Liver (tissue), 9 donors: ENCODE results near the gene LDHD. TPM values are rescaled to one million over a fixed set of nuclear protein-coding genes. Genes with fewer than 3 reads are reported as not detected.

Experiments used
- DNase-seq: peaks from one replicate; pipeline ENCODE4 v3.0.0-alpha.2; 2017; ENCODE audit warnings: low spot score
- H3K27ac ChIP-seq, 2 donors: one replicate each; pipeline ENCODE4 v1.7.0; 2013; ENCODE audit warnings: inconsistent platforms in 2 of 2, low read length in 2 of 2, control low read depth in 1 of 2, low read depth in 1 of 2, mild to moderate bottlenecking in 1 of 2
- H3K27me3 ChIP-seq, 4 donors: one replicate each; pipeline versions ENCODE4 v1.6.1 to v1.7.0; 2013; ENCODE audit warnings: low read length in 3 of 4, inconsistent platforms in 1 of 4, mild to moderate bottlenecking in 1 of 4, moderate library complexity in 1 of 4; ENCODE audit not compliant: control insufficient read depth in 4 of 4, insufficient read depth in 4 of 4
- H3K36me3 ChIP-seq, 4 donors: one replicate each; pipeline versions ENCODE4 v1.6.1 to v1.7.0; 2013; ENCODE audit warnings: low read length in 3 of 4, mild to moderate bottlenecking in 3 of 4, low read depth in 1 of 4, moderate library complexity in 1 of 4; ENCODE audit not compliant: control insufficient read depth in 4 of 4, insufficient read depth in 3 of 4
- H3K4me1 ChIP-seq, 4 donors: one replicate each; pipeline versions ENCODE4 v1.6.1 to v1.7.0; 2013; ENCODE audit warnings: low read length in 3 of 4, mild to moderate bottlenecking in 3 of 4, moderate library complexity in 1 of 4; ENCODE audit not compliant: control insufficient read depth in 4 of 4, insufficient read depth in 4 of 4
- H3K4me3 ChIP-seq, 3 donors: one replicate each; pipeline versions ENCODE4 v1.6.1 to v1.7.0; 2013; ENCODE audit warnings: low read length in 3 of 3, control low read depth in 1 of 3, low read depth in 1 of 3, mild to moderate bottlenecking in 1 of 3
- H3K9ac ChIP-seq, 2 donors: one replicate each; pipeline ENCODE4 v1.7.0; 2013; ENCODE audit warnings: low read length in 2 of 2, mild to moderate bottlenecking in 2 of 2, moderate library complexity in 2 of 2, control low read depth in 1 of 2, low read depth in 1 of 2
- H3K9me3 ChIP-seq, 4 donors: one replicate each; pipeline versions ENCODE4 v1.6.1 to v1.7.0; 2013; ENCODE audit warnings: low read length in 3 of 4; ENCODE audit not compliant: control insufficient read depth in 4 of 4
- EGR1 ChIP-seq, 2 donors: IDR thresholded peaks; 2 replicates each; pipeline ENCODE4 v1.6.1; 2016 to 2018; ENCODE audit warnings: antibody characterized with exemption in 2 of 2, low read depth in 2 of 2
- FOXA1 ChIP-seq: IDR thresholded peaks from 2 replicates; pipeline ENCODE4 v1.6.1; 2016; ENCODE audit warnings: antibody characterized with exemption
- FOXA2 ChIP-seq: IDR thresholded peaks from 2 replicates; pipeline ENCODE4 v1.6.1; 2016; ENCODE audit warnings: antibody characterized with exemption
- GABPA ChIP-seq, 2 donors: IDR thresholded peaks in 1 of 2; conservative IDR thresholded peaks in 1 of 2; 2 replicates each; pipeline ENCODE4 v1.6.1; 2016; ENCODE audit warnings: antibody characterized with exemption in 2 of 2, mild to moderate bottlenecking in 1 of 2, moderate library complexity in 1 of 2
- HNF4A ChIP-seq, 2 donors: conservative IDR thresholded peaks; 2 replicates each; pipeline ENCODE4 v1.6.1; 2016; ENCODE audit warnings: antibody characterized with exemption in 2 of 2, mild to moderate bottlenecking in 2 of 2
- HNF4G ChIP-seq: IDR thresholded peaks from 2 replicates; pipeline ENCODE4 v1.6.1; 2016; ENCODE audit warnings: antibody characterized with exemption
- JUND ChIP-seq, 2 donors: IDR thresholded peaks; 2 replicates each; pipeline ENCODE4 v1.6.1; 2016; ENCODE audit warnings: antibody characterized with exemption in 2 of 2
- RAD21 ChIP-seq, 2 donors: IDR thresholded peaks; 2 replicates each; pipeline ENCODE4 v1.6.1; 2016; ENCODE audit warnings: antibody characterized with exemption in 2 of 2, mild to moderate bottlenecking in 2 of 2
- RXRA ChIP-seq, 2 donors: IDR thresholded peaks; 2 replicates each; pipeline ENCODE4 v1.6.1; 2017 to 2018; ENCODE audit warnings: antibody characterized with exemption in 2 of 2, mild to moderate bottlenecking in 1 of 2
- SP1 ChIP-seq: IDR thresholded peaks from 2 replicates; pipeline ENCODE4 v1.6.1; 2018; ENCODE audit warnings: antibody characterized with exemption, mild to moderate bottlenecking
- TAF1 ChIP-seq: conservative IDR thresholded peaks from 2 replicates; pipeline ENCODE4 v1.6.1; 2016; ENCODE audit warnings: antibody characterized with exemption, mild to moderate bottlenecking
- YY1 ChIP-seq: IDR thresholded peaks from 2 replicates; pipeline ENCODE4 v1.6.1; 2016; ENCODE audit warnings: antibody characterized with exemption, mild to moderate bottlenecking
- WGBS: extraction: QIAGEN DNeasy Blood & Tissue Kit; methylation state at CpG from one replicate; pipeline ENCODE4 v1.1.7; 2013; 5-methylcytosine and 5-hydroxymethylcytosine counted together
- polyA plus RNA-seq, 2 donors: library from polyadenylated mRNA; stranded (reverse) in 1 of 2; unstranded in 1 of 2; fragments of 200-250 nt in 1 of 2; fragments of >200 nt in 1 of 2; fragmentation: Nextera tagmentation in 1 of 2; extraction: Ambion mirVana in 1 of 2; gene quantifications; one replicate each; pipeline versions ENCODE4 v1.2.1 to v1.2.3, GENCODE V29; 2013 to 2015
- total RNA-seq, 2 donors: library from RNA; depleted of rRNA; stranded (reverse); fragments of >200 nt; gene quantifications; one replicate each; pipeline ENCODE4 v1.2.3, GENCODE V29; 2014
- TF ChIP-seq, protein P1 (sequence below): IDR thresholded peaks from 2 replicates; pipeline ENCODE4 v1.6.1; 2016; ENCODE audit warnings: antibody characterized with exemption
- TF ChIP-seq, protein P2 (sequence below): fragments of 150-350 bp; IDR thresholded peaks from 2 replicates; pipeline ENCODE4 v1.5.1; 2017; ENCODE audit warnings: improper control_type of control experiment, low read depth, low read length; ENCODE audit not compliant: missing input control
- TF ChIP-seq, protein P3 (sequence below): IDR thresholded peaks from 2 replicates; pipeline ENCODE4 v1.6.1; 2016; ENCODE audit warnings: antibody characterized with exemption, mild to moderate bottlenecking
- TF ChIP-seq, protein P4 (sequence below): IDR thresholded peaks from 2 replicates; pipeline ENCODE4 v1.6.1; 2016; ENCODE audit warnings: antibody characterized with exemption
- TF ChIP-seq, protein P5 (sequence below): IDR thresholded peaks from 2 replicates; pipeline ENCODE4 v1.6.1; 2016; ENCODE audit warnings: antibody characterized with exemption
- donor health status: healthy.
- donor health status: healthy.
- donor health status: healthy.
- donor health status: healthy.
- donor health status: healthy.

Gene LDHD
- total and polyA plus RNA-seq, 4 donors = 27.7 to 84.1 (median 76.3) TPM

DNA sequence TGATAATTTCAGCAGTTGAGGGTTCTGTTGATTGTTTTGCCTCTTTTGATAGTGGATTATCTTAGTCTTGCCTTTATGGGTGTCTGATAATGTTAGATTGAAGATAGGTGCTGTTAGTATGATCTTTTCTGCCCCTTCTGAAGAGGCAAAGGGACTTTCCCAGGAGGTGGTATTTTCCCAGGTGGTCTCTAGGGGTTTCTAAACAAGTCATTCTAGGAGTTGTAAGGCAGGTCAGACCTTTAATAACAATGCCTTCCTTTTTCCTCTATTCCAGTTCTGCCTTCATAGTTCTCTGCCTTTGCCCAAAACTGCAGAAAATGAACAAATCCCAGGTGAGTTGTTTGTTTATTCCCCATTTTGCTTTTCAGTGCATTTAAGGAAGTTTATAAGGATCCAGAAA lies 36.1 kb upstream of the LDHD start:
- no peak overlapping the region for H3K4me3 ChIP-seq
- TF ChIP-seq HNF4G = no peak
- TF ChIP-seq RAD21 (IDR thresholded peaks at IDR 0.05) = no peak
- TF ChIP-seq, protein P1, sequence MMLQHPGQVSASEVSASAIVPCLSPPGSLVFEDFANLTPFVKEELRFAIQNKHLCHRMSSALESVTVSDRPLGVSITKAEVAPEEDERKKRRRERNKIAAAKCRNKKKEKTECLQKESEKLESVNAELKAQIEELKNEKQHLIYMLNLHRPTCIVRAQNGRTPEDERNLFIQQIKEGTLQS = no peak
- TF ChIP-seq, protein P2, sequence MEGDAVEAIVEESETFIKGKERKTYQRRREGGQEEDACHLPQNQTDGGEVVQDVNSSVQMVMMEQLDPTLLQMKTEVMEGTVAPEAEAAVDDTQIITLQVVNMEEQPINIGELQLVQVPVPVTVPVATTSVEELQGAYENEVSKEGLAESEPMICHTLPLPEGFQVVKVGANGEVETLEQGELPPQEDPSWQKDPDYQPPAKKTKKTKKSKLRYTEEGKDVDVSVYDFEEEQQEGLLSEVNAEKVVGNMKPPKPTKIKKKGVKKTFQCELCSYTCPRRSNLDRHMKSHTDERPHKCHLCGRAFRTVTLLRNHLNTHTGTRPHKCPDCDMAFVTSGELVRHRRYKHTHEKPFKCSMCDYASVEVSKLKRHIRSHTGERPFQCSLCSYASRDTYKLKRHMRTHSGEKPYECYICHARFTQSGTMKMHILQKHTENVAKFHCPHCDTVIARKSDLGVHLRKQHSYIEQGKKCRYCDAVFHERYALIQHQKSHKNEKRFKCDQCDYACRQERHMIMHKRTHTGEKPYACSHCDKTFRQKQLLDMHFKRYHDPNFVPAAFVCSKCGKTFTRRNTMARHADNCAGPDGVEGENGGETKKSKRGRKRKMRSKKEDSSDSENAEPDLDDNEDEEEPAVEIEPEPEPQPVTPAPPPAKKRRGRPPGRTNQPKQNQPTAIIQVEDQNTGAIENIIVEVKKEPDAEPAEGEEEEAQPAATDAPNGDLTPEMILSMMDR = no peak
- TF ChIP-seq, protein P3, sequence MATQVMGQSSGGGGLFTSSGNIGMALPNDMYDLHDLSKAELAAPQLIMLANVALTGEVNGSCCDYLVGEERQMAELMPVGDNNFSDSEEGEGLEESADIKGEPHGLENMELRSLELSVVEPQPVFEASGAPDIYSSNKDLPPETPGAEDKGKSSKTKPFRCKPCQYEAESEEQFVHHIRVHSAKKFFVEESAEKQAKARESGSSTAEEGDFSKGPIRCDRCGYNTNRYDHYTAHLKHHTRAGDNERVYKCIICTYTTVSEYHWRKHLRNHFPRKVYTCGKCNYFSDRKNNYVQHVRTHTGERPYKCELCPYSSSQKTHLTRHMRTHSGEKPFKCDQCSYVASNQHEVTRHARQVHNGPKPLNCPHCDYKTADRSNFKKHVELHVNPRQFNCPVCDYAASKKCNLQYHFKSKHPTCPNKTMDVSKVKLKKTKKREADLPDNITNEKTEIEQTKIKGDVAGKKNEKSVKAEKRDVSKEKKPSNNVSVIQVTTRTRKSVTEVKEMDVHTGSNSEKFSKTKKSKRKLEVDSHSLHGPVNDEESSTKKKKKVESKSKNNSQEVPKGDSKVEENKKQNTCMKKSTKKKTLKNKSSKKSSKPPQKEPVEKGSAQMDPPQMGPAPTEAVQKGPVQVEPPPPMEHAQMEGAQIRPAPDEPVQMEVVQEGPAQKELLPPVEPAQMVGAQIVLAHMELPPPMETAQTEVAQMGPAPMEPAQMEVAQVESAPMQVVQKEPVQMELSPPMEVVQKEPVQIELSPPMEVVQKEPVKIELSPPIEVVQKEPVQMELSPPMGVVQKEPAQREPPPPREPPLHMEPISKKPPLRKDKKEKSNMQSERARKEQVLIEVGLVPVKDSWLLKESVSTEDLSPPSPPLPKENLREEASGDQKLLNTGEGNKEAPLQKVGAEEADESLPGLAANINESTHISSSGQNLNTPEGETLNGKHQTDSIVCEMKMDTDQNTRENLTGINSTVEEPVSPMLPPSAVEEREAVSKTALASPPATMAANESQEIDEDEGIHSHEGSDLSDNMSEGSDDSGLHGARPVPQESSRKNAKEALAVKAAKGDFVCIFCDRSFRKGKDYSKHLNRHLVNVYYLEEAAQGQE = no peak
- no peak for TF ChIP-seq RXRA (IDR thresholded peaks at IDR 0.05)
- no peak for TF ChIP-seq EGR1 (IDR thresholded peaks at IDR 0.05; ENCODE audit: low read depth in 2 of 2)
- no peak for TF ChIP-seq HNF4A (conservative IDR thresholded peaks at IDR 0.05)
- TF ChIP-seq SP1 = no peak
- TF ChIP-seq, protein P4, sequence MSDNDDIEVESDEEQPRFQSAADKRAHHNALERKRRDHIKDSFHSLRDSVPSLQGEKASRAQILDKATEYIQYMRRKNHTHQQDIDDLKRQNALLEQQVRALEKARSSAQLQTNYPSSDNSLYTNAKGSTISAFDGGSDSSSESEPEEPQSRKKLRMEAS = no peak
- no peak for TF ChIP-seq YY1
- no peak for TF ChIP-seq JUND (IDR thresholded peaks at IDR 0.05)
- no peak for TF ChIP-seq FOXA1
- TF ChIP-seq TAF1 = no peak
- TF ChIP-seq FOXA2 = no peak
- TF ChIP-seq GABPA (IDR thresholded peaks at IDR 0.05 in 1 of 2, conservative IDR thresholded peaks at IDR 0.05 in 1 of 2) = no peak
- TF ChIP-seq, protein P5, sequence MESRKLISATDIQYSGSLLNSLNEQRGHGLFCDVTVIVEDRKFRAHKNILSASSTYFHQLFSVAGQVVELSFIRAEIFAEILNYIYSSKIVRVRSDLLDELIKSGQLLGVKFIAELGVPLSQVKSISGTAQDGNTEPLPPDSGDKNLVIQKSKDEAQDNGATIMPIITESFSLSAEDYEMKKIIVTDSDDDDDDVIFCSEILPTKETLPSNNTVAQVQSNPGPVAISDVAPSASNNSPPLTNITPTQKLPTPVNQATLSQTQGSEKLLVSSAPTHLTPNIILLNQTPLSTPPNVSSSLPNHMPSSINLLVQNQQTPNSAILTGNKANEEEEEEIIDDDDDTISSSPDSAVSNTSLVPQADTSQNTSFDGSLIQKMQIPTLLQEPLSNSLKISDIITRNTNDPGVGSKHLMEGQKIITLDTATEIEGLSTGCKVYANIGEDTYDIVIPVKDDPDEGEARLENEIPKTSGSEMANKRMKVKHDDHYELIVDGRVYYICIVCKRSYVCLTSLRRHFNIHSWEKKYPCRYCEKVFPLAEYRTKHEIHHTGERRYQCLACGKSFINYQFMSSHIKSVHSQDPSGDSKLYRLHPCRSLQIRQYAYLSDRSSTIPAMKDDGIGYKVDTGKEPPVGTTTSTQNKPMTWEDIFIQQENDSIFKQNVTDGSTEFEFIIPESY = no peak
- no peak overlapping the region for H3K27ac ChIP-seq
- H3K27me3 ChIP-seq = no peaks in the 10 kb centered on the region
- H3K9ac ChIP-seq = no peak overlapping the region
- peaks cover 0 to 7% (median 2%) of the 10 kb centered on the region in 4 donors for H3K4me1 ChIP-seq
- H3K36me3 ChIP-seq = peaks cover 2 to 30% (median 24%) of the 10 kb centered on the region in 4 donors
- H3K9me3 ChIP-seq = no peaks in the 10 kb centered on the region
- no peak for DNase-seq

DNA sequence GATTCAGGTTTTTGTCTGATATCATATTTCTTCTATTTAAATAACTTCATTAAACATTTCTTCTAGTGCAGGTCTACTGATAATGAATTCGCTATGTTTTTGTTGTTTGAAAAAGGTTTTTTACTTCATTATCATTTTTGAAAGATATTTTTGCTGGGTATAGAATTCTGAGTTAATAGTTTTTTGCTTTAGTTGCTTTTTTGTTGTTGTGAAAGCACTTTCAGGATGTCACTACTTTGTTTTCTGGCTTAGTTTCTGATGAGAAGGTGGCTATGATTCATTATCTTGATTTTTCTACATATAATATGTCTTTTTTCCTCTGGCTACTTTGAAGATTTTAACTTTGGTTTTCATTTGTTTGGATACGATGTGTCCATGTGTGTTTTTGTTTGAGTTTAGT lies 35.2 kb upstream of the LDHD start:
- Histone ChIP-seq H3K4me3 (no peak overlapping the region), H3K9me3 (no peaks in the 10 kb centered on the region), H3K27me3 (no peaks in the 10 kb centered on the region), H3K36me3 (peaks cover 2 to 29% (median 23%) of the 10 kb centered on the region in 4 donors), H3K27ac (no peak overlapping the region), H3K9ac (no peak overlapping the region), H3K4me1 (peaks cover 0 to 7% (median 2%) of the 10 kb centered on the region in 4 donors)
- 52% methylated on average over 2 of the region's 2 CpGs for WGBS
- DNase-seq = no peak
- TF ChIP-seq HNF4A (conservative IDR thresholded peaks at IDR 0.05) = no peak
- TF ChIP-seq GABPA (IDR thresholded peaks at IDR 0.05 in 1 of 2, conservative IDR thresholded peaks at IDR 0.05 in 1 of 2) = no peak
- TF ChIP-seq, protein P2 = no peak
- TF ChIP-seq HNF4G = no peak
- no peak for TF ChIP-seq RAD21 (IDR thresholded peaks at IDR 0.05)
- no peak for TF ChIP-seq YY1
- TF ChIP-seq, protein P5 = no peak
- TF ChIP-seq, protein P4 = no peak
- TF ChIP-seq SP1 = no peak
